Neuronal stem cell (in vitro differentiated cells): ENCODE data around the gene AZGP1. TPM values are rescaled to one million over a fixed set of nuclear protein-coding genes. Genes with fewer than 3 reads are reported as not detected.

Experiments
- DNase-seq: peaks from one replicate; pipeline ENCODE4 v3.0.0-alpha.2; 2013; ENCODE audit warnings: low spot score
- H2AFZ ChIP-seq: one replicate; pipeline ENCODE4 v1.6.1; 2013; ENCODE audit warnings: mild to moderate bottlenecking, low read length, inconsistent platforms
- H2AK5ac ChIP-seq: 2 replicates; pipeline ENCODE4 v1.6.1; 2013; ENCODE audit warnings: low read depth, mild to moderate bottlenecking, inconsistent platforms, low read length, moderate library complexity, mixed read lengths
- H2BK120ac ChIP-seq: 2 replicates; pipeline ENCODE4 v1.6.1; 2013; ENCODE audit warnings: low read depth, mild to moderate bottlenecking, inconsistent platforms, low read length, moderate library complexity, mixed read lengths
- H2BK12ac ChIP-seq: one replicate; pipeline ENCODE4 v1.6.1; 2013; ENCODE audit warnings: low read length, inconsistent platforms
- H2BK15ac ChIP-seq: 2 replicates; pipeline ENCODE4 v1.6.1; 2013; ENCODE audit warnings: mild to moderate bottlenecking, low read length, inconsistent platforms, mixed read lengths
- H2BK5ac ChIP-seq: one replicate; pipeline ENCODE4 v1.6.1; 2013; ENCODE audit warnings: inconsistent platforms, mild to moderate bottlenecking, low read length, moderate library complexity
- H3K14ac ChIP-seq: one replicate; pipeline ENCODE4 v1.6.1; 2013; ENCODE audit warnings: low read length, inconsistent platforms
- H3K18ac ChIP-seq: 2 replicates; pipeline ENCODE4 v1.6.1; 2013; ENCODE audit warnings: low read length, inconsistent platforms
- H3K23ac ChIP-seq: 2 replicates; pipeline ENCODE4 v1.6.1; 2013; ENCODE audit warnings: low read depth, mild to moderate bottlenecking, mixed read lengths, low read length, inconsistent platforms; ENCODE audit not compliant: poor library complexity
- H3K27ac ChIP-seq: replicated peaks from 3 replicates; pipeline ENCODE4 v1.5.1; 2013; ENCODE audit warnings: low read length, inconsistent platforms
- H3K27me3 ChIP-seq, 3 experiments: 2 replicates each; pipeline ENCODE4 v1.6.1; 2013; ENCODE audit warnings: low read length in 3 of 3, mild to moderate bottlenecking in 2 of 3, inconsistent platforms in 1 of 3, low read depth in 1 of 3, mixed read lengths in 1 of 3, moderate library complexity in 1 of 3; ENCODE audit not compliant: control insufficient read depth in 3 of 3, insufficient read depth in 3 of 3
- H3K36me3 ChIP-seq, 2 donors: replicated peaks in 1 of 2; 2 replicates each; pipeline ENCODE4 v1.6.1; 2013; ENCODE audit warnings: low read length in 2 of 2; ENCODE audit not compliant: control insufficient read depth in 2 of 2, insufficient read depth in 2 of 2
- H3K4ac ChIP-seq: 2 replicates; pipeline ENCODE4 v1.6.1; 2013; ENCODE audit warnings: inconsistent platforms, mild to moderate bottlenecking, low read length, moderate library complexity
- H3K4me1 ChIP-seq, 2 donors: 1 replicate in 1 of 2; 2 replicates in 1 of 2; pipeline ENCODE4 v1.6.1; 2013; ENCODE audit warnings: low read length in 2 of 2, low read depth in 1 of 2; ENCODE audit not compliant: control insufficient read depth in 2 of 2, insufficient read depth in 1 of 2
- H3K4me2 ChIP-seq: one replicate; pipeline ENCODE4 v1.6.1; 2013; ENCODE audit warnings: mild to moderate bottlenecking, low read length, inconsistent platforms; ENCODE audit not compliant: insufficient read depth, poor library complexity, severe bottlenecking
- H3K4me3 ChIP-seq, 2 donors: 2 replicates each; pipeline ENCODE4 v1.5.1; 2013; ENCODE audit warnings: low read length in 2 of 2, mild to moderate bottlenecking in 2 of 2, inconsistent platforms in 1 of 2, moderate library complexity in 1 of 2
- H3K79me1 ChIP-seq: one replicate; pipeline ENCODE4 v1.6.1; 2013; ENCODE audit warnings: low read depth, mild to moderate bottlenecking, inconsistent platforms, low read length, moderate library complexity
- H3K9ac ChIP-seq: one replicate; pipeline ENCODE4 v1.6.1; 2013; ENCODE audit warnings: mild to moderate bottlenecking, low read depth, low read length, inconsistent platforms; ENCODE audit not compliant: poor library complexity
- H3K9me3 ChIP-seq, 2 donors: replicated peaks in 1 of 2; 2 replicates each; pipeline versions ENCODE3 to v1.6.1; 2013; ENCODE audit warnings: low read length in 2 of 2, mild to moderate bottlenecking in 2 of 2, inconsistent platforms in 1 of 2, low read depth in 1 of 2, mixed read lengths in 1 of 2, moderate library complexity in 1 of 2; ENCODE audit not compliant: control insufficient read depth in 2 of 2, insufficient read depth in 1 of 2
- H4K8ac ChIP-seq: one replicate; pipeline ENCODE4 v1.6.1; 2013; ENCODE audit warnings: low read depth, mild to moderate bottlenecking, inconsistent platforms, low read length, moderate library complexity
- H4K91ac ChIP-seq: one replicate; pipeline ENCODE4 v1.6.1; 2013; ENCODE audit warnings: low read length, low read depth, mild to moderate bottlenecking, inconsistent platforms; ENCODE audit not compliant: poor library complexity
- whole genome bisulfite sequencing, 2 donors: extraction: QIAGEN DNeasy Blood & Tissue Kit; methylation state at CpG; one replicate each; pipeline ENCODE4 v1.1.7; 2013; ENCODE audit warnings: missing lambda C conversion rate in 2 of 2, mixed read lengths in 1 of 2; ENCODE audit not compliant: insufficient read length in 2 of 2, insufficient replicate concordance in 1 of 2; ENCODE audit errors: extremely low coverage in 2 of 2; 5-methylcytosine and 5-hydroxymethylcytosine counted together
- polyA plus RNA-seq, 2 experiments: library from polyadenylated mRNA; stranded (reverse); fragments of 200-250 nt; gene quantifications; one replicate each; pipeline ENCODE4 v1.2.3, GENCODE V29; 2013

AZGP1 gene
- not detected for polyA plus RNA-seq (2013, experiment 1 of 2)
- polyA plus RNA-seq (2013, experiment 2 of 2): not detected

GRCh38 chr7:99975782-99976521 is at the start of gene AZGP1:
TSS of gene AZGP1 (minus strand) at chr7:99976031. CDS start at chr7:99976020, 11 bp downstream.
- no CpG with 5 or more reads among the region's 5 CpGs for WGBS, 2 donors
- Histone ChIP-seq H3K4ac (no peak within 1 kb of the TSS), H3K23ac (no peak within 1 kb of the TSS), H4K8ac (no peak within 1 kb of the TSS), H4K91ac (no peak within 1 kb of the TSS), H2BK5ac (no peak within 1 kb of the TSS), H3K4me2 (no peak within 1 kb of the TSS), H3K14ac (no peak within 1 kb of the TSS), H2BK120ac (no peak within 1 kb of the TSS), H3K9ac (no peak within 1 kb of the TSS), H2BK15ac (no peak within 1 kb of the TSS), H3K27ac (no peak within 1 kb of the TSS), H3K36me3 (no peaks in the 10 kb centered on the region), H3K4me1 (peaks cover 0 to 3% of the 10 kb centered on the region in 2 donors), H3K79me1 (no peaks in the 10 kb centered on the region), H2AFZ (no peak within 1 kb of the TSS), H2AK5ac (no peak within 1 kb of the TSS), H3K27me3 (peaks cover 0 to 2% (median 0%) of the 10 kb centered on the region in 3 experiments), H3K4me3 (no peak within 1 kb of the TSS), H3K18ac (no peak within 1 kb of the TSS), H3K9me3 (no peaks in the 10 kb centered on the region), H2BK12ac (no peak within 1 kb of the TSS)
- no peak for DNase-seq

GRCh38 chr7:100024020-100024619 is 48.3 kb upstream of the AZGP1 start:
- peaks cover 4% of the 10 kb centered on the region for H3K79me1 ChIP-seq
- no peak overlapping the region for H3K9ac ChIP-seq
- no peak for DNase-seq
- H3K18ac ChIP-seq: no peak overlapping the region
- no peak overlapping the region for H2BK120ac ChIP-seq
- no peaks in the 10 kb centered on the region for H3K27me3 ChIP-seq
- H2AFZ ChIP-seq: no peak overlapping the region
- no peaks in the 10 kb centered on the region for H3K9me3 ChIP-seq
- no peaks in the 10 kb centered on the region for H3K4me1 ChIP-seq
- no peak overlapping the region for H3K4ac ChIP-seq
- H2BK15ac ChIP-seq: no peak overlapping the region
- H3K4me2 ChIP-seq: no peak overlapping the region
- no peak overlapping the region for H2AK5ac ChIP-seq
- H3K36me3 ChIP-seq: peaks cover 25 to 93% of the 10 kb centered on the region in 2 donors
- H2BK5ac ChIP-seq: no peak overlapping the region
- WGBS, 2 donors: no CpG with 5 or more reads among the region's 12 CpGs
- no peak overlapping the region for H2BK12ac ChIP-seq
- H3K4me3 ChIP-seq: no peak overlapping the region
- no peak overlapping the region for H3K23ac ChIP-seq
- H4K91ac ChIP-seq: no peak overlapping the region
- H3K14ac ChIP-seq: no peak overlapping the region
- H3K27ac ChIP-seq: no peak overlapping the region
- H4K8ac ChIP-seq: no peak overlapping the region

GRCh38 chr7:100023526-100023925 is 47.7 kb upstream of the AZGP1 start:
- no peak overlapping the region for H2AFZ ChIP-seq
- no peak overlapping the region for H3K14ac ChIP-seq
- no peak overlapping the region for H3K4me2 ChIP-seq
- no peak overlapping the region for H4K8ac ChIP-seq
- H3K18ac ChIP-seq: no peak overlapping the region
- no peak overlapping the region for H3K9ac ChIP-seq
- no CpG with 5 or more reads among the region's 12 CpGs for WGBS, 2 donors
- H2BK5ac ChIP-seq: no peak overlapping the region
- H3K36me3 ChIP-seq: peaks cover 26 to 94% of the 10 kb centered on the region in 2 donors
- peak overlapping the region in 1 of 2 donors; percentile 56 for H3K4me3 ChIP-seq
- no peak overlapping the region for H3K27ac ChIP-seq
- peaks cover 7% of the 10 kb centered on the region for H3K79me1 ChIP-seq
- no peak overlapping the region for H2AK5ac ChIP-seq
- H2BK120ac ChIP-seq: no peak overlapping the region
- H3K27me3 ChIP-seq: no peaks in the 10 kb centered on the region
- H3K4ac ChIP-seq: no peak overlapping the region
- H3K9me3 ChIP-seq: no peaks in the 10 kb centered on the region
- no peaks in the 10 kb centered on the region for H3K4me1 ChIP-seq
- H4K91ac ChIP-seq: no peak overlapping the region
- no peak overlapping the region for H3K23ac ChIP-seq
- H2BK12ac ChIP-seq: no peak overlapping the region
- DNase-seq: no peak
- H2BK15ac ChIP-seq: no peak overlapping the region

- H3K23ac ChIP-seq: no peak overlapping the region
- no peak overlapping the region for H3K4ac ChIP-seq
- H3K79me1 ChIP-seq: peaks cover 7% of the 10 kb centered on the region
- no peak overlapping the region for H3K9ac ChIP-seq
- H3K4me1 ChIP-seq: no peaks in the 10 kb centered on the region
- no peak overlapping the region for H2AFZ ChIP-seq
- no peak overlapping the region for H3K4me3 ChIP-seq
- H4K8ac ChIP-seq: no peak overlapping the region
- no CpG with 5 or more reads among the region's 5 CpGs for WGBS, 2 donors
- no peak overlapping the region for H4K91ac ChIP-seq
- no peaks in the 10 kb centered on the region for H3K27me3 ChIP-seq
- no peak overlapping the region for H2BK12ac ChIP-seq
- H3K18ac ChIP-seq: no peak overlapping the region
- no peak overlapping the region for H2BK15ac ChIP-seq
- no peak for DNase-seq
- peaks cover 26 to 92% of the 10 kb centered on the region in 2 donors for H3K36me3 ChIP-seq
- no peak overlapping the region for H2BK120ac ChIP-seq
- H3K14ac ChIP-seq: no peak overlapping the region
- no peak overlapping the region for H3K4me2 ChIP-seq
- no peak overlapping the region for H2AK5ac ChIP-seq
- H3K9me3 ChIP-seq: no peaks in the 10 kb centered on the region
- H2BK5ac ChIP-seq: no peak overlapping the region
- H3K27ac ChIP-seq: no peak overlapping the region
These were observed 46.8 kb upstream of the AZGP1 start for GRCh38 chr7:100022621-100023020.
